Karpas-422 (cell line): ENCODE results near the gene TOMM5. TPM values are rescaled to one million over a fixed set of nuclear protein-coding genes. Genes with fewer than 3 reads are reported as not detected.

Experiments
- DNase-seq: peaks from one replicate; pipeline ENCODE4 v3.0.0-alpha.2; 2015
- H2AFZ ChIP-seq: fragments of 200-600 bp; sonication (generic); 2 replicates; pipeline ENCODE4 v1.6.1; 2014; ENCODE audit warnings: antibody characterized with exemption, low read length, mixed read lengths
- H3K27ac ChIP-seq: fragments of 200-600 bp; sonication (generic); 2 replicates; pipeline ENCODE4 v1.5.1; 2014; ENCODE audit warnings: mild to moderate bottlenecking, low read length, moderate library complexity
- H3K27me3 ChIP-seq: fragments of 200-600 bp; sonication (generic); 2 replicates; pipeline ENCODE4 v1.6.1; 2014; ENCODE audit warnings: low read length, mixed read lengths
- H3K36me3 ChIP-seq: fragments of 200-600 bp; sonication (generic); 2 replicates; pipeline ENCODE4 v1.6.1; 2014; ENCODE audit warnings: low read length, mixed read lengths; ENCODE audit not compliant: insufficient read depth
- H3K4me1 ChIP-seq: fragments of 200-600 bp; sonication (generic); 2 replicates; pipeline ENCODE4 v1.6.1; 2014; ENCODE audit warnings: mild to moderate bottlenecking, low read length, mixed read lengths
- H3K4me2 ChIP-seq: fragments of 200-600 bp; sonication (generic); 2 replicates; pipeline ENCODE4 v1.6.1; 2014; ENCODE audit warnings: low read length, low read depth, mild to moderate bottlenecking; ENCODE audit not compliant: poor library complexity, severe bottlenecking
- H3K4me3 ChIP-seq: fragments of 200-600 bp; sonication (generic); 2 replicates; pipeline ENCODE4 v1.5.1; 2014; ENCODE audit warnings: mild to moderate bottlenecking, antibody characterized with exemption, low read length, mixed read lengths
- H3K79me2 ChIP-seq: fragments of 200-600 bp; sonication (generic); 2 replicates; pipeline ENCODE4 v1.6.1; 2014; ENCODE audit warnings: mild to moderate bottlenecking, low read length, mixed read lengths
- H3K9ac ChIP-seq: fragments of 200-600 bp; sonication (generic); 2 replicates; pipeline ENCODE4 v1.6.0; 2014; ENCODE audit warnings: low read length
- H3K9me2 ChIP-seq: fragments of 200-600 bp; sonication (generic), shearing (Covaris generic); replicated peaks from 2 replicates; pipeline ENCODE4 v1.6.0; 2014; ENCODE audit warnings: mild to moderate bottlenecking, low read length, moderate library complexity; ENCODE audit not compliant: insufficient read depth
- H3K9me3 ChIP-seq: fragments of 300-700, 200-600 bp; sonication (generic); 2 replicates; pipeline ENCODE4 v1.6.1; 2014; ENCODE audit warnings: low read length, mixed read lengths
- H4K20me1 ChIP-seq: fragments of 200-600 bp; sonication (generic); 2 replicates; pipeline ENCODE4 v1.6.1; 2014; ENCODE audit warnings: mild to moderate bottlenecking, antibody characterized with exemption, low read length, low read depth; ENCODE audit not compliant: insufficient read depth
- total RNA-seq: library from RNA; depleted of rRNA; stranded (reverse); fragments of >200 nt; shearing (Covaris generic); gene quantifications from 2 replicates; pipeline ENCODE4 v1.2.3, GENCODE V29; 2014; ENCODE audit warnings: low replicate concordance

The TOMM5 gene
- total RNA-seq, 1 experiment from 2014 or later: 265 TPM

GRCh38 chr9:37632479-37632878, 40.1 kb upstream of the TOMM5 start:
- no peaks in the 10 kb centered on the region for H3K36me3 ChIP-seq
- no peaks in the 10 kb centered on the region for H3K79me2 ChIP-seq
- H3K9me3 ChIP-seq: no peaks in the 10 kb centered on the region
- H3K4me2 ChIP-seq: no peak overlapping the region
- H3K4me1 ChIP-seq: no peaks in the 10 kb centered on the region
- H3K27me3 ChIP-seq: no peaks in the 10 kb centered on the region
- H4K20me1 ChIP-seq: no peaks in the 10 kb centered on the region
- H2AFZ ChIP-seq: no peak overlapping the region
- DNase-seq: no peak
- H3K27ac ChIP-seq: no peak overlapping the region
- no peak overlapping the region for H3K4me3 ChIP-seq
- H3K9me2 ChIP-seq: no peaks in the 10 kb centered on the region
- no peak overlapping the region for H3K9ac ChIP-seq

GRCh38 chr9:37626708-37627292, 34.4 kb upstream of the TOMM5 start:
- H3K27me3 ChIP-seq: no peaks in the 10 kb centered on the region
- no peaks in the 10 kb centered on the region for H3K79me2 ChIP-seq
- H4K20me1 ChIP-seq: no peaks in the 10 kb centered on the region
- H3K4me2 ChIP-seq: no peak overlapping the region
- no peak overlapping the region for H3K9ac ChIP-seq
- H3K36me3 ChIP-seq: no peaks in the 10 kb centered on the region
- no peak overlapping the region for H3K4me3 ChIP-seq
- no peak overlapping the region for H3K27ac ChIP-seq
- no peak for DNase-seq
- no peaks in the 10 kb centered on the region for H3K9me2 ChIP-seq
- peaks cover 4% of the 10 kb centered on the region for H3K4me1 ChIP-seq
- H2AFZ ChIP-seq: no peak overlapping the region
- no peaks in the 10 kb centered on the region for H3K9me3 ChIP-seq

- no peaks in the 10 kb centered on the region for H3K79me2 ChIP-seq
- H4K20me1 ChIP-seq: no peaks in the 10 kb centered on the region
- H3K4me2 ChIP-seq: no peak overlapping the region
Measured at GRCh38 chr9:37625758-37626147, 33.4 kb upstream of the TOMM5 start.

GRCh38 chr9:37625036-37625757, 32.8 kb upstream of the TOMM5 start:
- no peak overlapping the region for H3K27ac ChIP-seq
- H3K4me1 ChIP-seq: peaks cover 4% of the 10 kb centered on the region
- no peaks in the 10 kb centered on the region for H3K36me3 ChIP-seq
- H3K9me2 ChIP-seq: no peaks in the 10 kb centered on the region
- no peak for DNase-seq
- H4K20me1 ChIP-seq: no peaks in the 10 kb centered on the region
- H2AFZ ChIP-seq: no peak overlapping the region
- no peak overlapping the region for H3K9ac ChIP-seq
- no peaks in the 10 kb centered on the region for H3K79me2 ChIP-seq
- no peaks in the 10 kb centered on the region for H3K27me3 ChIP-seq
- H3K4me2 ChIP-seq: no peak overlapping the region
- no peaks in the 10 kb centered on the region for H3K9me3 ChIP-seq
- H3K4me3 ChIP-seq: no peak overlapping the region

More at GRCh38 chr9:37625758-37626147, 33.4 kb upstream of the TOMM5 start:
- Histone ChIP-seq H3K4me3 (no peak overlapping the region), H3K9me2 (no peaks in the 10 kb centered on the region), H3K27ac (no peak overlapping the region), H3K36me3 (no peaks in the 10 kb centered on the region), H3K9ac (no peak overlapping the region), H2AFZ (no peak overlapping the region), H3K4me1 (peaks cover 4% of the 10 kb centered on the region), H3K9me3 (no peaks in the 10 kb centered on the region), H3K27me3 (no peaks in the 10 kb centered on the region)
- DNase-seq: no peak

- Histone ChIP-seq H4K20me1 (no peaks in the 10 kb centered on the region), H3K9me2 (no peaks in the 10 kb centered on the region), H3K4me2 (no peak overlapping the region), H3K4me1 (peaks cover 4% of the 10 kb centered on the region), H3K27ac (no peak overlapping the region), H3K79me2 (no peaks in the 10 kb centered on the region), H3K36me3 (no peaks in the 10 kb centered on the region), H3K9me3 (no peaks in the 10 kb centered on the region), H2AFZ (no peak overlapping the region), H3K27me3 (no peaks in the 10 kb centered on the region), H3K9ac (no peak overlapping the region), H3K4me3 (no peak overlapping the region)
- no peak for DNase-seq
Measured at GRCh38 chr9:37624073-37624472, 31.7 kb upstream of the TOMM5 start.

GRCh38 chr9:37623267-37623666, 30.9 kb upstream of the TOMM5 start:
- Histone ChIP-seq H3K4me1 (peaks cover 4% of the 10 kb centered on the region), H3K27ac (no peak overlapping the region), H2AFZ (no peak overlapping the region), H3K9me3 (no peaks in the 10 kb centered on the region), H3K4me2 (no peak overlapping the region), H4K20me1 (no peaks in the 10 kb centered on the region), H3K9me2 (no peaks in the 10 kb centered on the region), H3K27me3 (no peaks in the 10 kb centered on the region), H3K9ac (no peak overlapping the region), H3K36me3 (no peaks in the 10 kb centered on the region), H3K4me3 (no peak overlapping the region), H3K79me2 (no peaks in the 10 kb centered on the region)
- DNase-seq: no peak

GRCh38 chr9:37622462-37622861, 30.1 kb upstream of the TOMM5 start:
- Histone ChIP-seq H3K4me2 (no peak overlapping the region), H3K4me1 (peaks cover 4% of the 10 kb centered on the region), H3K27me3 (no peaks in the 10 kb centered on the region), H2AFZ (no peak overlapping the region), H3K9me2 (no peaks in the 10 kb centered on the region), H3K9me3 (no peaks in the 10 kb centered on the region), H3K27ac (no peak overlapping the region), H3K4me3 (no peak overlapping the region), H3K36me3 (no peaks in the 10 kb centered on the region), H3K9ac (no peak overlapping the region), H4K20me1 (no peaks in the 10 kb centered on the region), H3K79me2 (no peaks in the 10 kb centered on the region)
- no peak for DNase-seq

- Histone ChIP-seq H3K4me2 (no peak overlapping the region), H3K27me3 (no peaks in the 10 kb centered on the region), H3K9ac (no peak overlapping the region), H3K79me2 (no peaks in the 10 kb centered on the region), H3K9me3 (no peaks in the 10 kb centered on the region), H4K20me1 (no peaks in the 10 kb centered on the region), H3K36me3 (no peaks in the 10 kb centered on the region), H3K27ac (no peak overlapping the region), H3K4me1 (no peaks in the 10 kb centered on the region), H3K9me2 (no peaks in the 10 kb centered on the region), H3K4me3 (no peak overlapping the region), H2AFZ (no peak overlapping the region)
- no peak for DNase-seq
Measured at GRCh38 chr9:37621273-37622121, 29.1 kb upstream of the TOMM5 start.
